GM18498 (cell line): ENCODE measurements around the gene COL18A1.

Experiments used
- ATAC-seq: cut with Tn5 transposase; IDR thresholded peaks from one replicate; pipeline ENCODE4 v1.9.1; 2021; ENCODE audit warnings: mild to moderate bottlenecking, moderate library complexity; ENCODE audit not compliant: unreplicated experiment

COL18A1 gene

GRCh38 chr21:45396620-45396995 lies 8.4 kb upstream of the COL18A1 start:
- ATAC-seq, result no peak

DNA sequence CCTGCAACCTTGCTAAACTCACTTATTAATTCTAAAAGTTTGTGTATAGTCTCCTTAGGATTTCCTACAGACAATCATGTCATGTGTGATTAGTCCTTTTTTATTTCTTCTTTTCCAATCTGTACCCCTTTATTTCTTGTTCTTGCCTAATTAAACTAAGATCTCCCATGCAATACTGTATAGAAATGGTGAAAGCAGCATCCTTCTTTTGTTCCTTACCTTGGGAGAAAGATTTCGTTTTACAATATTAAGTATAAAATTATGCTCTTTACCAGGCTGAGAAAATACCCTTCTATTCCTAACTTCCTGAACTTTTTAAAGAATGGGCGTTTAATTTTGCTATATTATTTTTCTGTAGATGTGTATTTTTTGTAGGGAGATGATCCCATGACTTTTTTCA lies 7.6 kb upstream of the COL18A1 start:
- ATAC-seq, result no peak

GRCh38 chr21:45401054-45401518 lies 3.9 kb upstream of the COL18A1 start:
- no peak for ATAC-seq

- no peak for ATAC-seq
Observed at GRCh38 chr21:45401916-45402900, 2.8 kb upstream of the COL18A1 start.

- no peak for ATAC-seq
Observed at GRCh38 chr21:45403133-45403824, 1.7 kb upstream of the COL18A1 start.

GRCh38 chr21:45403825-45404729 lies 888 bp upstream of the COL18A1 start:
- no peak for ATAC-seq

- ATAC-seq, result no peak
Observed at GRCh38 chr21:45405271-45405818, 380 bp downstream of the COL18A1 start.

- no peak for ATAC-seq
Observed at GRCh38 chr21:45405819-45406762, 1.1 kb downstream of the COL18A1 start.

DNA sequence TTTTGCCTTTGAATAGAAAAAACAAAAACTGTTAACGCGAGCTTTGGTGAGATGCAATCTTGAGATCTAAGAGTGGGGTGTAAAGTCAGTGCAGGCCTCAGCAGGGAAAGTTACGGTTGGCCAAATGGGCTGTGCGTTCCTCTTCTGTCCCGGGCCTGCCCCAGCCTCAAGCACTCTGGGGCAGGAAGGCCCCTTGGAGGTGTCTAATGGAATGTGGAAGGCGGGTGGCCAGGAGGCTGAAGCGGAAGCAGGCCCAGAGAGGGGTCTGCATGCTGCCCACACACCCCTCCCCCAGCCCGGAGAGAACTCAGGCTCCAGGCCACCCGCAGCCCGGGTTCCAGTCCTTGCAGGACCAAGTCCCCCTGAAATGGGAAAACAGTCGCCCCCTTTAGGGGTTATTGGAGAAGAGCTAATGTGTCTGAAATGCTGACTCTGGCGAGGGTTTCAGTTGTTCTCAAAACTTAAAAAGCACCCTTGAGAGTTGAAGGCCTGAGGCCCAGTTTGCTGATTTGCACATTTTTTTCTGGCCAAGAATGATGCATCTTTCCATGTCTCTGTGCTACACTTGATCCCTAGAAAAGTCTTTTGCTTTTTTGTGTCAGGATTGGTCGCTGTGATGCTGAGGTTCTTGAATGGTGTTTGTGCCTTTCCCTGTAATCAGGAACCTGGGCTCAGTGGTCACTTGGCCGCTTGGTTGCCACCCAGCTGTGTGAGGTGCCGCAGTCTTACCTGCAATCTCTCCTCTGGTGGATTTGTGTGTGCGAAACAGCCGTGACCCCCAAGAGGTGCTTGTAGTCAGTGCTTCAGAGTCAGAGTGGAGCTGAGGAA lies 2.0 kb downstream of the COL18A1 start:
- no peak for ATAC-seq

GRCh38 chr21:45407629-45408247 lies 2.8 kb downstream of the COL18A1 start:
- ATAC-seq, result no peak

- no peak for ATAC-seq
Observed at GRCh38 chr21:45408271-45408791, 3.4 kb downstream of the COL18A1 start.

DNA sequence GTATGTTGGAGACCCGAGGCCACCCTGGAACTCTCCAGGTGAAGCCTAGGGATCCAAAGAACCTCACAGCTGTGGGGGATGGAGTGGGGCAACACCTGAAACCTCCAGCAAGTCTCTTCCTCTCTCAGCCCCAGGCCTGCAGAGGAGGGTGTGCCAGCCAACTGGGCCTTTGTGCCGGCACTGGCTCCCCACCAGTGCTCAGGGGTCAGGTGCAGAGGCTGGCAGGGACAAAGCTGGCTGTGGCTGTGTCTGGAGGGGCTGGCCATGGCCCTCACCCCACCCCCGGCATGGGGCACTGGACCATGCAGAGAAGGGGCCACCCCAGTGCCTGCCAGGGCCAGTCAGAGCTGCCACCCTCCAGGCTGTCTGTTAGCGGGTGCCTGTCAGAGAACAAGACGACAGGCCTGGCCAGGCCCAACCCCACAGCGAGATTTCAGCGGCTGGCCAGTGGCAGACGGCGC lies 3.9 kb downstream of the COL18A1 start:
- ATAC-seq, result no peak

DNA sequence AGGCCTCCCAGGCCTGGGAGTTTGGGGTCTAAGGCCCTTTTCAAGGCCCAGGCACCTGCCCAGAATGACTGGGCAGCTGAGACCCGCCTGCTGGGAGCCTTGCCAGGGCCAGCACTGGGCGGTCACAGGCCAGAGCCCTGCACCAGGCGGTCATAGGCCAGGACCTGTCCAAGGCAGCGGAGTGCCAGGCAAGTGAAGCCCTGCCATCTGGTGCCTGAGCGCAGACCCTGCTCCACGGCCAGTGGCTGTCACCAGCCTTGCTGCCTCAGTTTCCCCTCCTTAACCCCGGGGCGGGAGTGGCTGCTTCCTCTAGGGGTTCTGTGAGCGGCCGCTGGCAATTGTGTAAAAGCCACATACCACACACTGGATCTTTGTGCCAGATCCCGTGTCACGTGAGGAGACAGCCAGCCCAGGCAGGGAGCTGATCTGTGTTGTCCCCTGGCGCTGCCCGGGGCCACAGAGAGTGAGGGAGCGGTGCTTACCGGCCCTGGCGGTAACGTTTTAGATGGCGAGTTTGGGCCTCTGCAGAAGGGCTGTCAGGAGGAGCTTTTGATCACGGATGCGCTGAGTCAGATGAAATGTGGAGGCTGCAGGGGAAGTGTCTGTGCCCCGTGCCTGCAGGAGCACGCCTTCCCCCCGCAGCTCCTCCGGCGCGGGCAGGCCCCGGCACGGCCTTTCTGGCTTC lies 4.6 kb downstream of the COL18A1 start:
- no peak for ATAC-seq

GRCh38 chr21:45410151-45410864 lies 5.3 kb downstream of the COL18A1 start:
- ATAC-seq, result no peak

GRCh38 chr21:45410865-45411809 lies 6.2 kb downstream of the COL18A1 start:
- ATAC-seq, result no peak

DNA sequence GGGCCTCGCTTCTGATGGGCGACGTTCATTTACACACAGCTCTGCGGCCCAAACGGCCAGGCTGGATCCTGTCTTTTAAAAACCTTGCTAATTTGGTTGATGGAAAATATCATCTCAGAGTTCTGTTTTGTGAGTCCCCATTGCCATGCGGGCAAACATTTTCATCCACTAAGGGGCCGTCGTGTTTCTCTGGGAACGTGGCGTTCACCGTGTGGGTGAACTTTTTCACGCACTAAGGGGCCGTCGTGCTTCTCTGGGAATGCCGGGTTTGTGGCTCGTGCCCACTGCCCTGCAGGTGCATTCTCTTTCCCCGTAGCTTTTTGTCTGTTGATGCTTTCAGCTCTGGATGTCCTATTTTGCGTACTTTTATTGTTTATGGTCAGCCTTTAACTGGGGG lies 6.8 kb downstream of the COL18A1 start:
- ATAC-seq, result no peak
